GM19395 (cell line): ENCODE results near the gene SDHB.

Source experiments
- ATAC-seq: cut with Tn5 transposase; IDR thresholded peaks from one replicate; pipeline ENCODE4 v1.9.1; 2021; ENCODE audit warnings: mild to moderate bottlenecking, moderate library complexity; ENCODE audit not compliant: unreplicated experiment

SDHB gene

DNA sequence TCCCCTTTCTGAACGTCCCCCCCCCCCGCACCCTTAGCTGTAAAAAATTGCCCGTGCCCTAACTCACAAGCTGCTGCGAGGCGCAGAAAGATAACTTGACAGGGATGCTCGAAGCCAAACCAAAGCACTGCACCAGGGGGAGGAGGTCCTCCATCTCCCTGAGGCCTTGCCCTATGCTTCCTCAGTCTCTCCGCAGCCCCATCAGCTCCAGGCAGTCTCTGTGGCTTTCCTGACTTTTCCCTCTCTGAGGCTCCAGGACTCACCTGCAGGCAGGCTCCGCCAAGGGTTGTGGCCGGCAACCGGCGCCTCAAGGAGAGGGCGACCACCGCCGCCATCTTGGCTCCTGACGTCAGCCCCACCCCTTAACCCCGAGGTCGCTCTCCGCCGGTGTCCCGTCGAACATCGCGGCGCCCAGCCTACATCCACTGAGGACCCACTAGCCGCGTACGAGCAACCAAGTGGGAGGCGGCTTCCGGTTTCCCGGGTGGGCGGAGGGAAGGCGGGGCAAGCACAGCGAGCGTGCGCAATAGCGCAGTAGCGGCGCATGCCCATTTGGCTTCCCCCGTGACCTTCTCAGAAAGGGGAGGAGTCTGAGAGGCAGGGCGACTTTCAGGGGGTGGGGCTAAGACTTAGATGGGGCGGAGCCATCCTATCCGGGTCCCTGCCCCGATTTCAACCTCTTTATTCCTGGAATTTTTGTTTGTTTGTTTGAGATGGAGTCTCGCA, at the start of gene SDHB:
SDHB (minus strand) TSS at position 348 of the 726 bp plus-strand sequence; CDS start at position 335, 13 bp downstream.
- ATAC-seq, result peak; percentile 95

DNA sequence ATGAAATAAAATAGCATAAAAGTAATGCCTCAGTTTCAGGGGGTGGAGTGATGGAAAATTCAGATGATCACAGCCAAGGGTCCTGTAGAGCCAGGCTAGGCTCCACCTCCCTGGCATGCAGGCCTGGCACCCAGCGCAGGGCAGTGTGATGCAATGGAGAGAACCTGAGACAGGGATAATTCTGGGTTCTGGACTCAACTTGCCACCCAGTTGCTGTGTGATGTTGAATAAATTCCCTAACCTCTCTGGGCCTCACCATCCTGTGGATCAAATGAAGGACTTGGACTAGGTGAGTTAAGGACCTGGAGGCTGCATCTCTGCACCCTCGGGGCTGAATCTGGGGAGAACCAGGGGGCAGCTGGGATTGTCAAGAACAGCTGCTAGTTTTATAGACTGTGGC, 48.4 kb upstream of the SDHB start:
- no peak for ATAC-seq

DNA sequence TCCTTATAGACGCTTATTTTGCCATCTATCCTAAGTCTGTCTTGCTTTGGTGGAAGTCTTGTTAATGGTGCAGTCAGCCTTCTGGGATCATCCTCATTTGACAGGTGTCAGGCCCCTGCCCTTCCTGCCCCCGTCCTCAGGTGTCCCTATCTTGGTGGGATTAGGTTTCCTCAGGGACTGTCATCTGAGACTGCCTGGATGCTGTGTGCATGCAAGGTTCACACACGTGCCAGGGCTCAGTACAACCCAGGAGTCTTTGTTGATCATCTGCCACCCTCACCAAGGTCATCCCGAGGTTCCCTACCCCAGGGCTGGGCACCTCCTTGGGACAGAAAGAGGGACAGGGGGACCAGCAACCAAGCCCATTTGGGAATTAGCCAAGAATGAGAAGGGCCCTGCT, 47.4 kb upstream of the SDHB start:
- ATAC-seq, result no peak

DNA sequence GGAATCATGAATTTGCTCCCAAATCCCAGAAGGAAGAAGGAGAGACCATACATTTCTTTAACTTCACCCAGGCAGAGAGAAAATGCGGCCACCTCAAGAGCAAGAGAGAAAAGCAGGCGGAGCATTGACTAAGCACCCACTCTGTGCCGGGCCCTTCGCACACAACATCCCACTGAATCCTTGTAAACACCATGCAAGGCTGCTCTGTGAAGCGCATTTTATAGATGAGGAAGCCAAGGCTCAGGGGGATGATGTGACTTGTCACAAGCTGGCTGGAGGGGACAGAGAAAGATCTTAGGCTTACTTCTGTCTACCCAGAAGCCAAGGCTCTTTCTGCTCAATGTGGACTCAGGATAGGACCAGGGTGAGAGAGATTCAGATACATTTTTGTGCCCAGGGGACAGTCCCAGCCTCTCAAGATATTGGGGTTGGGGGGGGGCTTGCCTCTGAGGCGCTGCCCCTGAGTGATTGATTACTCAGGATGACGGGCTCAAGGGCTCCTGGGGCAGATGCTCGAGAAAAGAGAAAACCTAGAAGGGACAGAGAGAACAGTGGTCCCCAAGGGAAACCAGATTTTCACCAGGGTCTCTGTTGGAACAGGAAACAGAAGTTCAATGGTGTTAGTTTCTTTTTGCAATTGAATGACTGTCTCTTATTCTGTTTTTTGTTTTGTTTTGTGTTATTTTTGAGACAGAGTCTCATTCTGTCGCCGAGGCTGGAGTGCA, 45.9 kb upstream of the SDHB start:
- ATAC-seq, result no peak

DNA sequence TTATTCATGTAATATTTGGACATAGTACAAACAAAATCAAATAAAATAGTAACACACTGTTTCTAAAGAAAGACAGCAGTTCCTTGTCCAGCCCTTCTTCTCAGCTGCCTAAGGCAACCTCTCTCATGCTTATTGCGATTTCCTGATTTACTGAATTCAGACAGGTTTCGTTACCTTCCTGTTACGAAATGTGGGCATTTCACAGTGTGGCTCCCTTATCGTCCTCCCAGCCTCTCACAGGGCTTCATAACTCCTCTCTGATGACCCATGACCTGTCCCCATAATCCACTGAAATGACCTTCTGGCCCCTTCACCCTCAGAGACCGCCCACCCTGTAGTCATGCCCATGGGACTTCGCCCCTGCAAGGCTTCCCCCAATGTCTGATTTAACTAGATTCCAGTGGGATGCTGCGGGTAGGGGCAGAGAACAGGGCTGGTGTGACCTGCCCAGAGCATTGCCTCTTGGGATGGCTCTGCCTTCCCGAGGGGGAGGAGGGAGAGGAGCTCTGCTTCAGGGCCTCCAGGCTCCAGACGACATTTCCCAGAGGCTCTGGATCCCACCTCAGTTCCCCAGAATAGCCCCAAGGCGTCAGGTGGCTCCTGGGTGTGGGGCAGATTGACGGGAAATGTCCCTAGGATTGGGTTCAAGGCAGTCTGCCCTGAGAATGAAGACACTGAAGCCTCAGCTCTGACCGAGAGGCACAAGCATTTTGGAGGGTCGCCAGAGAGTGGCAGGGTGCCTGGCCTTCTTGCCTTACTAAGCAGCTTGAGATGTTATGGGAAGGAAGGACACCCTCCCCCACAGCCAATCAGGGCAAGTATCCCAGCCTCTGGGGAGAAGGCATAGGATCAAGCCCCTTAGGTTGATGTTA, 44.9 kb upstream of the SDHB start:
- no peak for ATAC-seq

DNA sequence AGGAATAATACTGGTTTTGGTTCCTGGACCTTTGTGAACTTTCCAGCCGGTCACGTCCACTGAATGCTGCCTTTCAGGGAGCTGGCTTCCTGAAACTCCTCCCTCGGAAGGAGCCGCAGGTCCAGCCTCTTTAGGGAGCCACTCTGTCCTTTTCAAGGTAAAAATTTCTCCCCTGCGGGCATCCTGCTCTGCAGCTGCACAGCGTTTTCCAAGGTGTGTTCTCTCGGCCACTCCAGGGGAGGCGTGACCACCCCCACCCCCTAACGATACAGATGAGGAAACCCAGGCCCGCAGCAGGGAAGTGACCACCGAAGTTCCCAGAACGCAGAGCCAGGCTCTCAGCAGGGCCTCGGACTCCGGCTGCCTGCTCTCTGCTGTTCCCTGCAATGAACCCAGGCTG, 44.0 kb upstream of the SDHB start:
- ATAC-seq, result no peak

DNA sequence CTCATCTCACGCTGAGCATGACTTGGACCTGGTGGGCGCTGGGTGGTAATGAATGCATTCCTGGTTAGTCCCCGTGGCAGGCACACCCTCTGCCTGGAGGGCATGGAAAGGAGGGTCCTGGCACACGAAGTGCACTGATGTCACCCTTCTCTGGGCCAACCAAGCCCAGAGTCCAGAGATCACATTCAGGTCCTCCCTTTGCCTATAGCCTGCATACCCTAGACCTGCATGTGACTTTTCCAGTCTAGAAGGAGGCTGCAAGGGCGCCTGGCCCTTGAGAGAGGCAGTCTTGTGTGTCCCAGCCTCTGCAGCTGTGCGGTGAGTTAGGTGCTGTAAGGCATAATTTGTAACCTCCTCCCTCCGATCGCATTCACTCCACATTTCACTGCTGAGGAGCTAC, 43.3 kb upstream of the SDHB start:
- ATAC-seq, result no peak

DNA sequence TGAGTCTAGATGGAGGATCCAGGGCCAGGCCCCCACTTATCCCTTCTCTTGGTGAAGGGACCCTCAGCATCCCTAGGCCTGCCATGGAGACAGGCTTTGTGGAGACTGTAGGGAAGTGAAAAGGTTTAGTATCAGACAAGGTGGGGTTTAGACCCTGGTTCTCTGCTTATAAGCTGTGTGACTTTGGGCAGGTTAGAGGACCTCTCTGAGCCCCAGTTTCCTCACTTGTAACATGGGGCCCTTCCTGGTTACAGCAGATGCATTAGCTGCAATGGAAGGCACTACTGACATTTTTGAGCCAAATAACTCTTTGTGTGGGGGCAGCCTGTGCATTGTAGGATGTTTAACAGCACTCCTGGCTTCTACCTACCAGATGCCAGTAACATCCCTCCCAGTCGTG, 42.8 kb upstream of the SDHB start:
- ATAC-seq, result no peak

DNA sequence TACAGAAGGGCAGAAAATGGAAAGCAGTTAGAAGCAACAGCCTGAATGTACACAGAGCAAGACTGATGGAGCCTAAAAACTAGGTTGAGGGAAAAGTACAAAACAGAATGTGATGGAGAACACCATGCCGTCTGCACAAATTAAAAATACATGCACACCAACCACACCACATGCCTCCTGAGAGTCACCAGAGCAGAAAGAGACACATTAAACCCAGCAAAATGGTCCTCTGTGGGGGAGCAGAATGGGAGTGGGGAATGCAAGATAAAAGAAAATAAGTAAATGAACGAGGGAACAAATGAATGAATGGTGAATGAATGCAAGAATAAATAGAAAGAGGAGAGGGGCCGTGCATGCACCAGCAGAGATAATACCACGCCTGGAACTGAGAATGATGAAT, 41.3 kb upstream of the SDHB start:
- ATAC-seq, result no peak

DNA sequence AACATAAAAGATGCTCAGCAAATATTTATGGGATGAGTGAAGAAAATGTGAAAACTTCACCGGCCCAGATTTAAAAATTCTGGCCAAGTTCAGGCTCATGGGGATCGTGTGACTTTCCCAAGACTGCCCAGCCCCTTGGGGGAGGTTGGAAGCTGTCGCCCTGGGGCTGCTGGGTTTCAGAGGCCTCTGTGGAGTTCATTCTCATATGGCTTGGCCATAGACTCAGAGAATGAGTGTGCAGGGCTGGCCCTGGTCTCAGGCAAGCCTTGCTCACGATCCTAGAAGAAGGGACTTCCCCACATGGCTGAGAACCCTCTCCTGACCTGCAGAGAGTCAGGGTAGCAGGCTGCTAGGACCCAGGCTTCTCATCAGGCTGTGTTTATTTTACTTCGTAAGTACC, 40.8 kb upstream of the SDHB start:
- no peak for ATAC-seq

DNA sequence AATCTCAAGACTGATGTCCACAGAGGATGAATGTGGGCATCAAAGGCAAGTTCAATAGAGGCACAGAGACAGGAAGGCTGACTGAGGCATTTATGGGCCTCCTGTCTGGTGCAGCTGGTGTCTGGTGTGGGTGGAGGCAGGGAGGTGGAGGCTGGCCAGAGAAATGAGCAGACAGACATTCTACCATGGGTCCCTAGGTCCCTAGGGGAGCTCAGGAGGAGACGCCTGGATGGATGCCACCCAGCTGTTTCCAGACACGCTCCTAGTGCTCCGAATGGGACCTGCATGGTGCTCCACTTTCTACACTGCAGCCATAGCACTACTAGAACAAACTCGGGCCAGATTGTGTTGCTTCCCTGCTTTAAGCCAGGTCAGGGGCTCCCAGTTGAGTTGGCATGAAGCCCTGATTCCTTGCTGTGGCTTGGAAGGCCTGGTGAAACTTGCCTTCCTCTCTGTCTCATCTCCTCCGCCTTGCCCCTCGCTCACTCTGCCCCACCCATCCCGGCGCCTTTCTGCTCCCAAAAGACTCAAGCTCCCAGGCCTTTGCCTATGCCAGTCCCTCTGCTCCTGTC, 40.1 kb upstream of the SDHB start:
- no peak for ATAC-seq

DNA sequence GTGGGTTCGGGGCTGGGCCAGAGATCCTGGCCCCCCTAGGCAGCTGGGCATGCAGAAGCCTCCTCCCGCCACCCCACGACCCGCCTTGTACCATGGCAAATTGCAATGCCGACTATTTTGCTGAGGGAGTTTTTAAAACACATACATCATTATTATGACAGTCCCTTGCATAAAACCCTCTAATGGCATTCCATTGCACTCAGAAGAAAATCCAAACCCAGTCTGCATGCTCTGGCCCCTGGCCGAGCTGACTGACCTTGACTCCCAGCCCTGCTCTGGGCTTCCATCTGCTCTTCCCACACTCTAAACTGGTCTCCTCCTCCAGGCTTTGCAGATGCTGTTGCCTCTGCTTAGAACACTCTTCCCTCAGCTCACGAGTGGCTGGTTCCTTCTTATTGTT, 37.4 kb upstream of the SDHB start:
- no peak for ATAC-seq

DNA sequence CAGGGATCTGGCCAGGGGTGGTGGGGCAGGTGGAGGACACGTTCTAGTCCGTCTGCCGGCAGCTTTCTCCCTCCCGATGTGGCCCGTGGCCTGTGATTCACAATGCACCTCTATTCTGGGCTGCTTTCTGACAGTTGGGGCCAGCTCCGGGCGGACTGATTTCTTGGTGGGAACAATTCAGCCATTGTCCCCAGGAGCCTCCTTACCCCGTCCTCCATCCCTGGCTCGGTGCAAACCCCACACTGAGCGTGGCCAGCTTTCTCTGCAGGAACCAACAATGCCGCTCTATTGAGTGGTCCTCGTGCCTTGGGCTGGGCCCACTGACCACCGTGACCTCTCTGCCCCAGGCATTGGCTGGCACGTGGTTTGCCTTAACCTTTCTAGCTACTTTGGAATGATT, 35.7 kb upstream of the SDHB start:
- no peak for ATAC-seq

DNA sequence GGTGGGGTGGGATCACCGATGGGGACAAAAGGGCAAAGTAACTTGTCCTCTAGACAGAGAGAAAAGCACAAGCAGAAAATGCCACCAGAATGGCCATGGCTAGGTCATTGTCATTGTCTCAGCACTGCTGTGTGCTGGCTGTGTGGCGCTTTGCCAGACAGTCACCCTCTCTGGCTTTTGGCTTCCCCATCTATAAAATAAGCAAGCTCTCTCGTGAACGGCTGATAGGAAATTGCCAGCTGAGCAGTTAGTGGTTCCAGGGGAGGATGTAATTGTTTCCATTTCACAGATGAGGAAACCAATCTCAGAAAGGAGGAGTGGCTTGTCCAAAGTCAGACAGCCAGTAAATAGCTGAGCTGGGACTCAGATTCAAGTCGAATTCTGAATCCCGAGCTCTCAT, 32.9 kb upstream of the SDHB start:
- ATAC-seq, result no peak

DNA sequence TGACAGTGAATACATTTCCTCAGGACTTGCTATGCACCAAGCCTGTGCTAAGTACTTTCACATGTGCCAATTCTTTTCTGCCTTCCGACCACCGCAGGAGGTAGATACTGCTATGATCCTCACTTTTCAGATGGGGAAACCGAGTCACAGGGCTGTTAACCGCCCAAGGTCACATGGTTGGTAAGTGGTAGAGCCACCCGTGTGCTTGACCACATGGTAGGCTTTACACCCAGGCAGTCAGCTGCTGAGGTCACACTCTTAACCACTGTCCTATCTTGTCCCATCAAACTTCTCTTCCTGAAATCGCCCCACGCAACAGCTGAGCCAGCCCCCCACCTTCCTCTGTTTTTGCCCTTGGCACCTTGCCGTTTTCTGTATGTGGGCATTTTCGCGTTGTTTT, 31.0 kb upstream of the SDHB start:
- no peak for ATAC-seq

DNA sequence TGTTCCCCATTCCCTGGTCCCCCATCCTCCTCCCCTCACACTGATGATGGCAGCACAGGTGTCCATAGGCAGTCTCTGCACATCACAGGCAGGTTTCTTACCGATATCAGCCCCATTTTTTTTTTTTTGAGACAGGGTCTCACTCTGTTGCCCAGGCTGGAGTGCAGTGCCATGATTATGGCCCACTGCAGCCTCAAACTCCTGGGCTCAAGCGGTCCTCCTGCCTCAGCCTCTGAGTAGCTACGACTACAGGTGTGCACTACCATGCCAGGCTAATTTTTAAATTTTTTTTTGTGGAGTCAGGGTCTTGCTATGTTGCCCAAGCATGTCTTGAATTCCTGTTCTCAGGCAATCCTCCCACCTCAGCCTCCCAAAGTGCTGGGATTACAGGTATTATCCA, 28.9 kb upstream of the SDHB start:
- ATAC-seq, result no peak

DNA sequence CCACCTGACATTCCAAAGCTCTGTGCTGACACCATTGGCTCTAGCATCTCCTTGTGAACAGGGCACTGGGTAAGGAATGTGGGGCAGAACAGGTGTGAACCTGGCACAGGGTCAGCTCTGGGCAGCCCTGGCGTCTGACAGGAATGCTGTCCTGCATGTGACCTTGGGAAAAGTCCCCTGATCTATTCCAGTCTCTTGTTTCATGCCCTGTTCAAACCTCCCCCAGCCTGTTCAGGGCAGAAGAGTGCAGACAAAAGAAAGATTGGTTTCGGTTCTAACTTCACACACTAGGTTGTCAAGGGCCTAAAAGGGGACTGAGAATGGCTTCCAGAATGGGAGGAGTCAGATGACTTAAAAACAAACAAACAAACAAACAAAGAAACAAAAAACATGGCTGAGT, 27.6 kb upstream of the SDHB start:
- ATAC-seq, result no peak

DNA sequence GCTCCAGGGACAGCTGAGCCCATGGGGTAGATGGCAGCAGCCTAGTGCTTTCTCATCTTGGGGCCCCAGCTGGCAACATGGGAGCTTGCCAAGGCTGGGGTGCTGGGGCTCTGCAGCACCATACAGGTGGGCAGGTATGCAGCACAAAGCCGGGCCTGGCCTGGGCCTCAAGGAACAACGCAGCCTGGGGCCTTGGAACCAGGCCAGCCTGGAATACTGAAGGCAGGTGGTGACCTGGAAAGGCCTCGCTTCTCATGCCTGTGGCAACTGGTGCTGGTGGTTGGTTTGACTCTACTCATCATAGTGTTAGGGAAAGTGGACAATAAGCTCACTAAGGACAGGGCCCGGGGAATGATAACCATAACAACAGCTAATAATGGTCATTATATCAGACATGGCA, 27.0 kb upstream of the SDHB start:
- no peak for ATAC-seq

DNA sequence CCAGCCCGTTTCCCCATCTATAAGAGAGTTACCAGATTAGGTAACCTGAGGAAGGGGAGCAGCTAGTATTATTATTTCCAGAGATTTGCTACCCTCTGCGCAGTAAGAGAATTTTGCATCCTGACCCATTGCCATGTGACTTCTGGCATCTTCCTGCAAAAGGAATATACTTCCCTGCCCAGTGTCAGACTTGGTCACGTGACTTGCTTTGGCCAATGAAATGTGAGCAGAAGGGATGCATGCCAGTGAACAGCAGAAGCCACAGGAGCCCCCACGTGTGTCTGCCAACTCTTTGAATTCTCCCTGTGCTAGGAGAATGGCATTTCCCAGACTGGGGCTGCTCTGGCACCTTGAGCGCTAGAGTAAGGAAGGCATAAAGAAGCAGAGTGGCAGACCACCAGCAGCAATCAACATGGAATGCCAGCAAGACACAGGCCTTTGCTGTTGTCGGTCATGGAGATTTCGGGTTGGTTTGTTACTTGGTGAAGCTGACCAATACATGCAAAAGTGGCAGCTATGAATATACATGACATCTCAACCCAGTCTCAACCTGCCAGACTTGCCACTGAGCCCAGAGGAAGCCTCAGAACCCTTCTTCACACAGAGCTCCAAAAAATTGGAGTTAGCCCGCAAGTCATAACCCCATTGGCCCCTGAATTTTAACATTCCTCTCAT, 26.4 kb upstream of the SDHB start:
- no peak for ATAC-seq

DNA sequence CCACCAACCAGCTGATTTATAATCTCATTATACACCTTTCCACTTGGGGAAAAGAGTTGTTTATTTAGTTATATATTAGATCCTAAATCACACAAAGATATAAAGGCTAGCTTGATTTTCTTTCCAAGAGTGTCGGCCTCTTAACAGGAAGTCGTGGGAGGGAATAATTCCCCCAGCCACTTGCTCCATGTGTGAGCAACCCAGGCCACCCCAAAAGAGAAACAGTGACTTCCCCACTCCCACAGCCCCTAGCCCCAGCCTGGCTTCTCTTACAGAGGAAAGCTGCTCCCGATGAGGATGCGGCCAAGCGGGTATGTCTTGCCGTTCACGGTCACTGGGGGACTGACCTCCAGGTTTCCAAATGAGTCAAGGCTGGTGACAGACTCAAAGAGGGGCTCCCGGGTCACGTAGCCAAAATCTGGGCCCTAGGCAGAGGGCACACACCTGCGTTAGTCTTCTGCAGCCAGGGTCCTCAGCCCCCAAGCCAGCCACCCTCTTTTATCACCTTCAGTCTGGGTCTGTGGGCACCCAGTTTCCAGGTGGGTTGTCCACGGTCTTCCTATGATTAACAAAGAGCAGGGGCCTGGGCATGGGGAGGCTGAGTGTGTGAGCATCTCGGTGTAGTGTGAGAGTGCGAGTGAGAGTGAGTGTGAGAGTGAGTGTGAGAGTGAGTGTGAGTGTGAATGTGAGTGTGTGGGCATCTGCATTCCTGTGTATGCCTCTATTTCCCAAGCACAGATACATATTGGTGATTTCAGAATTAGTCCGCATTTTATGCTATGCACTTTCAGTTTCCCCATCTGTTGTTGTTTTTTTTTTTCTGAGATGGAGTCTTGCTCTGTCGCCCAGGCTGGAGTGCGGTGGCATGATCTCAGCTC, 25.4 kb upstream of the SDHB start:
- no peak for ATAC-seq
